A549 (cell line): ENCODE measurements around the gene GOLGA6C. TPM values are rescaled to one million over a fixed set of nuclear protein-coding genes. Genes with fewer than 3 reads are reported as not detected.
"Not testable (repeated sequence)": the region's sequence is repeated elsewhere in the genome, so short reads cannot be mapped to it uniquely, and the experiment has no call there.

Experiments used
- ATAC-seq, 2 experiments: fragments of 200-7000 bp in 1 of 2; fragments of >200 bp in 1 of 2; cut with Nextera tagmentation in 1 of 2; cut with Tn5 transposase in 1 of 2; 3 replicates each; pipeline versions ENCODE4 v1.8.0 to v1.9.1; 2018 to 2020; ENCODE audit warnings: mild to moderate bottlenecking in 1 of 2, moderate library complexity in 1 of 2
- CTCF ChIA-PET: fragments of 300-600 bp; sonication (Branson Sonifier 250); formaldehyde crosslinking; extraction: SDS; loops from one replicate; lab custom pipeline; 2021; ENCODE audit warnings: antibody characterized with exemption, inconsistent platforms; lab: Yijun Ruan, JAX
- POLR2A ChIA-PET: fragments of 350-600 bp; formaldehyde crosslinking; extraction: SDS; loops from one replicate; lab custom pipeline; 2021; ENCODE audit warnings: antibody characterized with exemption, inconsistent platforms; lab: Yijun Ruan, JAX
- DNase-seq, 2 experiments: peaks; one replicate each; pipeline versions ENCODE4 v3.0.0 to v3.0.0-alpha.2; 2011 to 2016; ENCODE audit warnings: low read depth in 1 of 2, low spot score in 1 of 2
- FAIRE-seq: peaks from 2 replicates; lab custom pipeline; 2011; peaks lifted over from hg19 to GRCh38; lab: Jason Lieb, UNC
- H3K27ac ChIP-seq, 2 experiments: fragments of >200 bp; sonication (Bioruptor Twin); formaldehyde crosslinking; 3 replicates each; pipeline ENCODE4 v1.5.1; 2016 to 2017
- H3K4me1 ChIP-seq: fragments of >200 bp; sonication (Bioruptor Twin); formaldehyde crosslinking; 3 replicates; pipeline ENCODE4 v1.6.1; 2016
- H3K4me2 ChIP-seq: fragments of >200 bp; sonication (Bioruptor Twin); formaldehyde crosslinking; 3 replicates; pipeline ENCODE4 v1.6.1; 2016
- H3K4me3 ChIP-seq: fragments of >200 bp; sonication (Bioruptor Twin); formaldehyde crosslinking; 3 replicates; pipeline ENCODE4 v1.5.1; 2016
- H3K9me3 ChIP-seq: fragments of >200 bp; sonication (Bioruptor Twin); formaldehyde crosslinking; 3 replicates; pipeline ENCODE4 v1.6.1; 2016
- EHMT2 ChIP-seq: fragments of 200-600 bp; sonication (generic); IDR thresholded peaks from 2 replicates; pipeline ENCODE4 v1.6.1; 2016; ENCODE audit warnings: antibody characterized with exemption, low read depth, mild to moderate bottlenecking, moderate library complexity
- ESRRA ChIP-seq: fragments of 150-350 bp; IDR thresholded peaks from 2 replicates; pipeline ENCODE4 v1.6.1; 2014; ENCODE audit warnings: mild to moderate bottlenecking, low read length, borderline replicate concordance
- HDAC2 ChIP-seq: fragments of 200-600 bp; sonication (generic); IDR thresholded peaks from 2 replicates; pipeline ENCODE4 v1.6.1; 2016
- HEYL ChIP-seq: fragments of 250-450 bp; sonication (Bioruptor Pico); IDR thresholded peaks from 2 replicates; pipeline ENCODE4 v1.8.0; 2021; ENCODE audit warnings: mild to moderate bottlenecking, moderate library complexity
- JUN ChIP-seq, 2 experiments: fragments of >200 bp; sonication (Bioruptor Twin); formaldehyde crosslinking; IDR thresholded peaks; 2 replicates in 1 of 2; 3 replicates in 1 of 2; pipeline ENCODE4 v1.6.1; 2016 to 2017
- MAX ChIP-seq: IDR thresholded peaks from 2 replicates; pipeline ENCODE4 v1.6.1; 2012
- NPAS2 ChIP-seq: fragments of 250-450 bp; sonication (Bioruptor Pico); IDR thresholded peaks from 2 replicates; pipeline ENCODE4 v1.8.0; 2022; ENCODE audit warnings: mild to moderate bottlenecking, moderate library complexity, borderline replicate concordance
- PBX3 ChIP-seq: IDR thresholded peaks from 2 replicates; pipeline ENCODE4 v1.6.1; 2012
- PHF8 ChIP-seq: fragments of 200-600 bp; sonication (generic); IDR thresholded peaks from 2 replicates; pipeline ENCODE4 v1.6.1; 2016; ENCODE audit warnings: low read depth, mild to moderate bottlenecking, antibody characterized with exemption, moderate library complexity, borderline replicate concordance
- POLR2AphosphoS2 ChIP-seq: conservative IDR thresholded peaks from 2 replicates; pipeline ENCODE4 v1.6.1; 2012; ENCODE audit warnings: low read length, improper control_type of control experiment, inconsistent platforms
- RCOR1 ChIP-seq: fragments of 150-350 bp; IDR thresholded peaks from 2 replicates; pipeline ENCODE4 v1.6.1; 2014; ENCODE audit warnings: antibody characterized with exemption, low read length, low read depth
- RNF2 ChIP-seq: fragments of 200-600 bp; sonication (generic); IDR thresholded peaks from 2 replicates; pipeline ENCODE4 v1.6.1; 2016; ENCODE audit warnings: low read depth, mild to moderate bottlenecking, antibody characterized with exemption, moderate library complexity, borderline replicate concordance
- SREBF2 ChIP-seq: fragments of 450-650 bp; IDR thresholded peaks from 2 replicates; pipeline ENCODE4 v1.6.1; 2014; ENCODE audit warnings: mild to moderate bottlenecking, moderate library complexity
- ZNF302 ChIP-seq: fragments of 250-450 bp; sonication (Bioruptor Pico); IDR thresholded peaks from 2 replicates; pipeline ENCODE4 v1.9.0; 2021; ENCODE audit warnings: inconsistent platforms, mild to moderate bottlenecking, moderate library complexity
- WGBS: methylation state at CpG from one replicate; pipeline ENCODE4 v1.1.6; 2017; ENCODE audit errors: missing lambda C conversion rate; 5-methylcytosine and 5-hydroxymethylcytosine counted together
- polyA minus RNA-seq: library from RNA; depleted of rRNA, polyadenylated mRNA; stranded (reverse); fragments of >200 nt; gene quantifications from 2 replicates; pipeline ENCODE4 v1.2.3, GENCODE V29; 2011; rRNA and poly(A)+ RNA removed
- polyA plus RNA-seq, 4 experiments: library from polyadenylated mRNA; depleted of rRNA in 3 of 4; stranded (reverse); fragments of >200 nt; fragmentation: RNase III in 1 of 4; extraction: RNeasy Plus Mini Kit Qiagen cat#74134 plus additional on column Dnase treatment in 1 of 4; gene quantifications; 2 replicates in 3 of 4; 3 replicates in 1 of 4; pipeline ENCODE4 v1.2.3, GENCODE V29; 2011 to 2017
- TF ChIP-seq, protein P1 (sequence below): fragments of >200 bp; sonication (Bioruptor Twin); formaldehyde crosslinking; IDR thresholded peaks from 2 replicates; pipeline ENCODE4 v1.6.1; 2016
- TF ChIP-seq, protein P2 (sequence below): fragments of 450-650 bp; IDR thresholded peaks from 2 replicates; pipeline ENCODE4 v1.6.1; 2014; ENCODE audit warnings: antibody characterized with exemption

Gene GOLGA6C
- polyA plus RNA-seq (2011; rRNA removed) (not detected in 2 replicates), polyA plus RNA-seq (2017; fragmentation: RNase III; extraction: RNeasy Plus Mini Kit Qiagen cat#74134 plus additional on column Dnase treatment) (not detected in 3 replicates), polyA minus RNA-seq (not detected in 2 replicates)
- not detected in 2 replicates for polyA plus RNA-seq (2012; cell fraction: cytosol; rRNA removed)
- not detected in 2 replicates for polyA plus RNA-seq (2012; cell fraction: nucleus; rRNA removed)

- ATAC-seq, H3K4me3 ChIP-seq, FAIRE-seq, POLR2A ChIA-PET, H3K9me3 ChIP-seq, CTCF ChIA-PET, DNase-seq, H3K4me2 ChIP-seq, H3K4me1 ChIP-seq: not testable (repeated sequence)
- WGBS = no CpG with 5 or more reads among the region's 2 CpGs
- H3K27ac ChIP-seq = 0 out of 6 replicates have a peak within 1 kb of the TSS, but pooled peaks of 1 of the 2 experiments have one; percentile 52
These were observed at the start of gene GOLGA6C for GRCh38 chr15:75258034-75258433. Gene GOLGA6C, plus strand, starts transcription at chr15:75258334. Its CDS starts 265 bp downstream, at chr15:75258599.

DNA sequence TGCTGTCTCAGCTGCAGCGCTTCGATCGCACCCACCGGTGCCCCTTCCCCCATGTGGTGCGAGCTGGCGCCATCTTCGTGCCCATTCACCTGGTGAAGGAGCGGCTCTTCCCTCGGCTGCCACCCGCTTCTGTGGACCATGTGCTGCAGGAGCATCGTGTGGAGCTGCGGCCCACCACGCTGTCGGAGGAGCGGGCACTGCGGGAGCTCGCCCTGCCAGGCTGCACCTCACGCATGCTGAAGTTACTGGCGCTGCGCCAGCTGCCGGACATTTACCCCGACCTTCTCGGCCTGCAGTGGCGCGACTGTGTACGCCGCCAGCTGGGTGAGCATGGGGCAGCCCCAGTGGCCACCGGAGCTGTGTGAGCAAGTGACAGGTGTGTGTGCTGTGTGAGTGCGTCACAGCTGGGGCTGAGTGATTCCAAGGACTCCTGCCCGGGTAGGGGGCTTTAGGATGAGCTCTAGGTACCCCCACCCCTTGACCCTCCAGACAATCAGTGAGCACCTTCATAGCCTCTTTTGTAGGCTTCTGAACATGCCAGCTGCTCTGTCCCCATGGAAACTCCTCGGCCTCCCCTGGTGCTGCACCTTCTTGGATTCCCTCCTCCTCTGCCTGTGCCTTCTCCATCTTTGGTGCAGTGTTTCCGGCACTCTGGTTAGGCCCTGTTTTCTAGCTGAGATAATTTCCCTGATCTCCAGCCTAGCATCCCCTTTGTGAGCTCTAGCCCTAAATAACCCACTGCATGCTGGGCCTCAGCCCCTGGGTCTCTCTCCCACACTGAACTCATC lies 49.4 kb upstream of the GOLGA6C start:
- no peak overlapping the region for H3K4me3 ChIP-seq
- no peak for ATAC-seq
- H3K4me1 ChIP-seq = peaks cover 22% of the 10 kb centered on the region
- no peak overlapping the region for H3K27ac ChIP-seq
- 94% methylated on average over 32 of the region's 32 CpGs for WGBS
- no peak for FAIRE-seq
- POLR2A ChIA-PET = no interaction called here
- no peak overlapping the region for H3K4me2 ChIP-seq
- no peak for TF ChIP-seq ESRRA
- 0 out of 2 replicates have a peak, but pooled peaks have one; percentile 49 for TF ChIP-seq POLR2AphosphoS2
- DNase-seq = no peak
- CTCF ChIA-PET = interaction anchor here (0.7 to 15.6 kb wide), 13 partner anchors 7 to 252 kb away, joined by 3 to 324 read pairs (median 3); partner anchors contain the start of genes C15orf39, MAN2C1, PPCDC and RPP25
- H3K9me3 ChIP-seq = no peaks in the 10 kb centered on the region

DNA sequence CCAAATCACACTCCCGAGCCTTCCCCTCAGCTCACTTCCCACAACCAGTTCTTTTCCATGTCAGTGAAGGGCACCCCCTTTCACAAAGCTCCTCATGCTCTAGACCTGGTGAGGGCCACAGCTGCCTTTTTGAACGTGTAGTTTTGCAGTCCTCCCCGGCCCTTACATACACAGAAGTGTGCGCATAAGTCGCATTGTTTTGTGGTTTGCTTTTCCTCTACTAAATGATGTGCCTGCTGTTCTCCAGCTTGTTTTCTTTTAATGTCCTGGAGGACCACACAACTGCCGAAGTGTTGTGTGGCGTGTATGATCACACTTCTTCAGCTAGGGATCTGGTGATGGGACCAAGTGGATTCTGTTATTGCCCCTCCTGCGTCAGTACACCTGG lies 48.9 kb upstream of the GOLGA6C start:
- ChIA-PET CTCF (interaction anchor here (0.8 to 15.6 kb wide), 9 partner anchors 8 to 182 kb away, joined by 3 to 324 read pairs (median 3); partner anchors contain the start of genes C15orf39 and PPCDC), POLR2A (interaction anchor here (1.1 kb wide), 1 partner anchor 186 kb away, joined by 3 read pairs; no protein-coding TSS in a partner anchor)
- ATAC-seq (no peak), DNase-seq (no peak), FAIRE-seq (no peak)
- Histone ChIP-seq H3K4me1 (peaks cover 17% of the 10 kb centered on the region), H3K4me3 (no peak overlapping the region), H3K27ac (no peak overlapping the region), H3K4me2 (no peak overlapping the region)
- WGBS = 88% methylated on average over 8 of the region's 8 CpGs
- TF ChIP-seq, protein P1, sequence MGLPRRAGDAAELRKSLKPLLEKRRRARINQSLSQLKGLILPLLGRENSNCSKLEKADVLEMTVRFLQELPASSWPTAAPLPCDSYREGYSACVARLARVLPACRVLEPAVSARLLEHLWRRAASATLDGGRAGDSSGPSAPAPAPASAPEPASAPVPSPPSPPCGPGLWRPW = no peak
- TF ChIP-seq NPAS2 (CRISPR knock-in tag) (no peak), RCOR1 (no peak), HEYL (CRISPR knock-in tag) (no peak), JUN (IDR thresholded peaks at IDR 0.05) (no peak), PHF8 (no peak), HDAC2 (no peak), MAX (no peak), SREBF2 (no peak), RNF2 (no peak), EHMT2 (no peak), ZNF302 (no peak), PBX3 (no peak)
- TF ChIP-seq, protein P2, sequence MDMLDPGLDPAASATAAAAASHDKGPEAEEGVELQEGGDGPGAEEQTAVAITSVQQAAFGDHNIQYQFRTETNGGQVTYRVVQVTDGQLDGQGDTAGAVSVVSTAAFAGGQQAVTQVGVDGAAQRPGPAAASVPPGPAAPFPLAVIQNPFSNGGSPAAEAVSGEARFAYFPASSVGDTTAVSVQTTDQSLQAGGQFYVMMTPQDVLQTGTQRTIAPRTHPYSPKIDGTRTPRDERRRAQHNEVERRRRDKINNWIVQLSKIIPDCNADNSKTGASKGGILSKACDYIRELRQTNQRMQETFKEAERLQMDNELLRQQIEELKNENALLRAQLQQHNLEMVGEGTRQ = no peak
- TF ChIP-seq, all 56 proteins: peak for 0
- no peaks in the 10 kb centered on the region for H3K9me3 ChIP-seq
